DND-41 (cell line): Measurements from ENCODE around the gene DNAH14.

Experiments used
- EZH2 ChIP-seq: IDR thresholded peaks from 3 replicates; pipeline ENCODE4 v1.6.1; 2012; ENCODE audit warnings: borderline replicate concordance, low read depth, mild to moderate bottlenecking, moderate library complexity, low read length, inconsistent platforms; ENCODE audit not compliant: severe bottlenecking
- TF ChIP-seq, protein P1 (sequence below): IDR thresholded peaks from 2 replicates; pipeline ENCODE4 v1.5.1; 2012; ENCODE audit warnings: borderline replicate concordance, low read length, moderate library complexity, mild to moderate bottlenecking; ENCODE audit not compliant: poor library complexity, severe bottlenecking; ENCODE audit errors: extremely low read depth

DNA sequence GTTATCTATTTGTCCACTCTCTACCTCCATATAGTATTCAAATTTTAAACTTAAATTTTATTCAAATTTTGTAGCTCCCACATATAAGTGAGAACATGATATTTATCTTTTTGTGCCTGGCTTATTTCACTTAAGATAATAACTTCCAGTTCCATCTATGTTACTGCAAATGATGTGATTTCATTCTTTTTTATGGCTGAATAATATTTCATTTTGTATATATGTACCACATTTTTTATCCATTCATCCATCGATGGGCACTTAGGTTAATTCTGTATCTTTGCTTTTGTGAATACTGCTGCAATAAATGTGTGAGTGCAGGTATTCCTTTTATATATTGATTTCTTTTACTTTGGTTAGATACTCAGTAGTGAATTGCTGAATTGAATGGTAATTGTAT, 2.1 kb downstream of the DNAH14 start:
- TF ChIP-seq, protein P1, sequence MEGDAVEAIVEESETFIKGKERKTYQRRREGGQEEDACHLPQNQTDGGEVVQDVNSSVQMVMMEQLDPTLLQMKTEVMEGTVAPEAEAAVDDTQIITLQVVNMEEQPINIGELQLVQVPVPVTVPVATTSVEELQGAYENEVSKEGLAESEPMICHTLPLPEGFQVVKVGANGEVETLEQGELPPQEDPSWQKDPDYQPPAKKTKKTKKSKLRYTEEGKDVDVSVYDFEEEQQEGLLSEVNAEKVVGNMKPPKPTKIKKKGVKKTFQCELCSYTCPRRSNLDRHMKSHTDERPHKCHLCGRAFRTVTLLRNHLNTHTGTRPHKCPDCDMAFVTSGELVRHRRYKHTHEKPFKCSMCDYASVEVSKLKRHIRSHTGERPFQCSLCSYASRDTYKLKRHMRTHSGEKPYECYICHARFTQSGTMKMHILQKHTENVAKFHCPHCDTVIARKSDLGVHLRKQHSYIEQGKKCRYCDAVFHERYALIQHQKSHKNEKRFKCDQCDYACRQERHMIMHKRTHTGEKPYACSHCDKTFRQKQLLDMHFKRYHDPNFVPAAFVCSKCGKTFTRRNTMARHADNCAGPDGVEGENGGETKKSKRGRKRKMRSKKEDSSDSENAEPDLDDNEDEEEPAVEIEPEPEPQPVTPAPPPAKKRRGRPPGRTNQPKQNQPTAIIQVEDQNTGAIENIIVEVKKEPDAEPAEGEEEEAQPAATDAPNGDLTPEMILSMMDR, result no peak
- TF ChIP-seq EZH2, result no peak
